HCT116 (cell line): Measurements from ENCODE around the gene DBNDD2.

Experiments used
- ATF3 ChIP-seq: IDR thresholded peaks from 2 replicates; pipeline ENCODE4 v1.6.1; 2012
- CEBPB ChIP-seq: IDR thresholded peaks from 2 replicates; pipeline ENCODE4 v1.6.1; 2012; ENCODE audit warnings: low read depth
- CTCF ChIP-seq, 3 experiments: fragments of 200-600 bp in 1 of 3; sonication (generic) in 1 of 3; IDR thresholded peaks in 2 of 3; conservative IDR thresholded peaks in 1 of 3; 2 replicates each; pipeline ENCODE4 v1.5.1; 2012 to 2017; ENCODE audit warnings: low read depth in 2 of 3, low read length in 2 of 3, antibody characterized with exemption in 1 of 3, borderline replicate concordance in 1 of 3, control low read depth in 1 of 3, mild to moderate bottlenecking in 1 of 3, mixed read lengths in 1 of 3, mixed run types in 1 of 3, moderate library complexity in 1 of 3; ENCODE audit not compliant: insufficient read depth in 1 of 3
- EZH2 ChIP-seq: fragments of 200-600 bp; sonication (generic); IDR thresholded peaks from 2 replicates; pipeline ENCODE4 v1.6.1; 2017; ENCODE audit warnings: antibody characterized with exemption, mixed run types
- POLR2A ChIP-seq: IDR thresholded peaks from 2 replicates; pipeline ENCODE4 v1.7.0; 2011; ENCODE audit warnings: borderline replicate concordance; ENCODE audit not compliant: insufficient read depth, insufficient read length; ENCODE audit errors: extremely low read depth
- POLR2AphosphoS5 ChIP-seq: IDR thresholded peaks from 2 replicates; pipeline ENCODE4 v1.6.1; 2011; ENCODE audit warnings: mild to moderate bottlenecking, low read depth, low read length, moderate library complexity
- RAD21 ChIP-seq: IDR thresholded peaks from 2 replicates; pipeline ENCODE4 v1.6.1; 2012; ENCODE audit warnings: low read depth, mild to moderate bottlenecking
- TCF7L2 ChIP-seq: IDR thresholded peaks from 2 replicates; pipeline ENCODE4 v1.7.0; 2011; ENCODE audit warnings: borderline replicate concordance, inconsistent platforms; ENCODE audit not compliant: insufficient read depth, insufficient read length; ENCODE audit errors: extremely low read depth
- ZNF274 ChIP-seq: fragments of 200-500 bp; sonication (Bioruptor generic); IDR thresholded peaks from 2 replicates; pipeline ENCODE4 v1.6.1; 2014; ENCODE audit warnings: mild to moderate bottlenecking, low read depth, low read length, inconsistent platforms

GRCh38 chr20:45410887-45411286 lies 2.8 kb downstream of the DBNDD2 start:
- no peak for TF ChIP-seq POLR2AphosphoS5
- no peak for TF ChIP-seq CTCF (IDR thresholded peaks at IDR 0.05 in 2 of 3, conservative IDR thresholded peaks at IDR 0.05 in 1 of 3; ENCODE audit: borderline replicate concordance in 1 of 3, insufficient read depth in 1 of 3, low read depth in 2 of 3, low read length in 2 of 3)
- TF ChIP-seq ATF3, result no peak
- no peak for TF ChIP-seq RAD21
- TF ChIP-seq ZNF274, result no peak
- no peak for TF ChIP-seq POLR2A
- TF ChIP-seq TCF7L2, result no peak
- no peak for TF ChIP-seq EZH2
- TF ChIP-seq CEBPB, result no peak
